GM18519 (cell line): ENCODE data around the gene CBX7.

ENCODE experiments used
- ATAC-seq: cut with Tn5 transposase; IDR thresholded peaks from one replicate; pipeline ENCODE4 v1.9.1; 2021; ENCODE audit warnings: mild to moderate bottlenecking, moderate library complexity; ENCODE audit not compliant: unreplicated experiment, low FRiP score

Gene CBX7

DNA sequence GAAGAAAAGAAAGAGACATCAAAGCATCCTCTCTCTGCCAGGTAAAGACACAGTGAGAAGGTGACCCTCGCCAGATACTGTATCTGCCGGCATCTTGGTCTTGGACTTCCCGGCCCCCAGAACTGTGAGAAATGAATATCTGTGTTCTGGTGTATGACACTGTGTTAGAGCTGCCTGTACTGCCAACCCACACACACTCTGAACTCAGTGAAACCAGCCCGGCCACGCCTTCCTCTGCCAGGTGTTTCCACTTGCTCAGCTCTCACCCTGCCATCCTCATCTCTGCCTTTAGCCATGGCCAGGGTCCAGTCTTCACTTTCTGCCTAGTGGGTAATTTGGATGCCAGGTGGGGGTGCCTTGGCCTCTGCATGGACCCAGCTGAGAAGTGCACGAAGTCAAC lies 24.0 kb downstream of the CBX7 start:
- ATAC-seq: no peak

DNA sequence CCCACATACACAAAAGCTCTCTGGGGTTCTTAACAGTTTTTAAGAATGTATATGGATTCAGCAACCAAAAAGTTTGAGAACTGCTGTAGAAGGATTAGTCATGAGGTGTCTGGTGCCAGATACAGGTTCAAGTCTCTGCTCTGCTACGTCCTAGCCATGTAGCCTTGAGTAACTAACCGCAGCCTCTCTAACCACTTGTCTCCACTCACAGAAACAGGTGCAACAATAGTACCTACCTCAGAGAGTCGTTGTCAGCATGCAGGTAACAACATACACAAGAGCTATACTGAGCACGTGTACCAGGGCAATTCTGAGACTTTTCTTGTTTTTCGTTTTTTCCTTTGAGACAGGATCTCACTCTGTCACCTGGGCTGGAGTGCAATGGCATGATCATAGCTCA lies 26.9 kb downstream of the CBX7 start:
- no peak for ATAC-seq

DNA sequence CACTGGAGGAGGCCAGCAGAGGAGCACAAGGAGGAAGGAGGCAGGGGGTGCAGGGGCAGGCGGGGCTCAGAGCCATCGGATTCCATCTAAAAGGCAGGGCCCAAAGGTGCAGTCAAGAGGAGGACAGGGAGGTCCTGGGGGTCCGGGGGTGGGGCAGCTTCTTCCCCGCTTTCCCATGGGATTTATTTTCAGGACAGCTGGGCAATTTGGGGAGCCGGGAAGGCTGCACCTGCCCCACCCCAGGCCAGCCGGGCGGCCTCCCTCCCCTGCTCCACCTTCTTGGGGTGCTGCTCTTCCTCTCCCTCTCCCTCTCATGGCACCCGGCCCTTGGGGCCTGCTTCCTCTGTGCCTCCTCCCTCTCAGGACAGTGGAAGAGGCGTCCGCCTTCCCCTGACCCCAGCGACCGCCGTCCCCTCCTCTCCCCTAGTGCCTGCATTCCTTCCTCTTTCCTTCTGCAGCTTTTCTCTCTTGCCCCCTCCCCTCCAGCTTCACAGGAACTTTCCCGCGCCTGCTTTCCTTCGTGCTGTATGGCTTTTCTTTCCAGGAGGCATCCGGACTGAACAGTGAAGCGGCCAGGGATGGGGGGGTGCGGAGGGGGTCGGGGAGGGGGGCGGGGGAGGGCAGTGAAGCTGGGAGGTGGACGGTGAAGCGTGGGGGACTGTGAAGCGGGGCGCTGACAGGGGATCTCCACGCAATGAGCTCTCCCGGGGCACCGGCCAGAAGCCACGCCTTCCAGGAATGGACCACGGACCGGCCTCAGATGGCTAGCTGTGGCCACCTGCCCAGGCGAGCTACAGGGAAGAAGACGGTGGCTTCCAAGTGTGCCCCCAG lies 28.5 kb downstream of the CBX7 start:
- no peak for ATAC-seq

DNA sequence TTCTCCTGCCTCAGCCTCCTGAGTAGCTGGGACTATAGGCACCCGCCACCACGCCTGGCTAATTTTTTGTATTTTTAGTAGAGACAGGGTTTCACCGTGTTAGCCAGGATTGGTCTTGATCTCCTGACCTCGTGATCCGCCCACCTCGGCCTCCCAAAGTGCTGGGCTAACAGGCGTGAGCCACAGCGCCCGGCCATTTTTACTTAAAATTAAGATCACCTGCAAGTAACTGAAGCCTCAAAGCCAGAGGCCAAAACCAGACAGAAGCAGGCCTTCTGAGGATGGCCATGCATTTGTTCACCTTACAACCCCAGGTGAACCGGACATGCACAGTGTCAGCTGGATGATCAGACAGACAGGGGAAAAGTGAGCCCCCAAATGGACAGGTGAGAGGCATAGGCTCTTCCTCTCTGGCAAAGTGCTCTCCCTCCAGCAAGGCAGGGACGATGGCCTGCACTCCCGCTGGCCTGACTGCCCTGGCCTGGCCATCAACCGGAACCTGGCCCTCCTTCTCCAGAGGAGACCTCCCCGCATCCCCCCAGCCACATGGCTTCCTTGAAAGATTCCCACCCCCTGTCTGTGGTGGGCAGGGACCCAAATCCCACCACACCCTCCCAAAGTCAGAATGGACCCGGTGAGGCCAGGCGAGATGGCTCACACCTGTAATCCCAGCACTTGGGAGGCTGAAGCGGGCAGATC lies 29.6 kb downstream of the CBX7 start:
- ATAC-seq: no peak

DNA sequence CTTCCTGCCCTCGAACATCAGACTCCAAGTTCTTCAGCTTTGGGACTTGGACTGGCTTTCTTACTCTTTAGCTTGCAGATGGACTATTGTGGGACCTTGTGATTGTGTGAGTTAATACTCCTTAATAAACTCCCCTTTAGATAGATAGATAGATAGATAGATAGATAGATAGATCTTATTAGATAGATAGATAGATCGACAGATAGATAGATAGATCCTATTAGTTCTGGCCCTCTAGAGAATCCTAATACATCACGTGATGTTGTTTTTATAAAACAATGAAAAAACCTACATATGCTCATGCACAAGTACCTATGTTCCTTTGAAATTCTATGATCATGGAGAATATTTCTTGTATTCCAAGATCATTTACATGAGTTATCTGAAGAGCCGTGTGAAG lies 31.5 kb downstream of the CBX7 start:
- no peak for ATAC-seq

DNA sequence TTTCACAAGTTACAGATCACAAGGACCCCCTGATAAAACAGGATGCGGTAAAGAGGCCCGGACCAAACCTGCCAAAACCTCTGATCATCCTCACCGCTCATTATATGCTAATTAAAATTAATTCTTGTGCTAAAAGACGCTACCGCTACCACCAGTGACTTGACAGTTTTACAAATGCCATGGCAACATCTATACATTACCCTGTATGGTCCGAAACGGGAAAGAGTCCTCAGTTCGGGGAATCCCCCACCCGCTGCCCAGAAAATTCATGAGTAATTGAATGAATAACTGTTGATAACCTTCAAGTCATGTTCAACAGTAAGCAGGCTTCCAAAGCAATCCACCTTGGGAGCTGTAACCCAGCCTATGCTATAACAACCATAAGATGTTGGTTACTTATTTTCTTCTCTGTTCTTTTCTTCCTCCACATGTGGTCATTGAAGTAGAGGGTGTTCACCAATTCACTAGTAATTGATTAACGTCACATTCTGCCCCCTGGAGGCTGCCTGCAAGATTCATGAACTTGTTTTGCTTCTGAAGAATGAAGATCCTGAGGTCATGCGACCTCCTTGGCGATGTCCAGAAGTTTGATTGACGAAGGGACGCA lies 34.8 kb downstream of the CBX7 start:
- no peak for ATAC-seq

DNA sequence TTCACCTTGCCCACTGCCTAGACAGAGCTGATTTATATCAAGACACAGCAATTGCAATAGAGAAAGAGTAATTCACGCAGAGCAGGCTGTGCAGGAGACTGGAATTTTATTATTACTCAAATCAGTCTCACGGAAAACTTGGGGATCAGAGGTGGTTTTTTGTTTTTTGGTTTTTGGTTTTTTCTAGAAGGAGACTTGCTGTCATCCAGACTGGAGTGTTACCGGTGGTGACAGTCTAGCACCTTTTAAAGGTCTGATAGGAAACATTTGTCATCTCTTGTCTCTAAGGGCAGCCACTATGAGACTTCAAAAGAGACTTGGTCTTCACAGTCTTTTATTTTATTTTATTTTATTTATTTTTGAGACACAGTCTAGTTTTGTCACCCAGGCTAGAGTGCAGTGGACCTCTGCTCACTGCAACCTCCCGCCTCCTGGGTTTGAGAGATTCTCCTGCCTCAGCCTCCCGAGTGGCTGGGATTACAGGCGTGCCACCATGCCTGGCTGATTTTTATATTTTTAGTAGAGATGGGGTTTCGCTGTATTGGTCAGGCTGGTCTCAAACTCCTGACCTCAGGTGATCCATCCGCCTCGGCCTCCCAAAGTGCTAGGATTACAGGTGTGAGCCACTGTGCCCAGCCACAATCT lies 36.4 kb downstream of the CBX7 start:
- ATAC-seq: no peak

DNA sequence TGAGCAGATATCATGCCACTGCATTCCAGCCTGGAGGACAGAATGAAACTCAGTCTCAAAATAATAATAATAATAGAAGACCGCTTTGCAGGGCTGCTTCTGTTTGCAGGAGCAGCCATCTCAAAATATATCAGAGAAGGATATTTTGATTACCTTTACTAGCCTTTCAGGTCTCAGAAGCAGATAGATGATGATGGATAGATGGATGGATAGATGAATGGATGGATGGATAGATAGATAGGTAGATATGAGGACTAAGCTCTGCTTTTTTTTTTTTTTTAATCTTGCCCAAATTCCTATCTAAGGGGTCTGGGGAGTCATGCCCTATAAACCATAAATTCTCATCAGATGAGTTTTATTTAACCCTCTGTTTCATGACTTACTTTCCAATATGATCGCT lies 36.9 kb downstream of the CBX7 start:
- ATAC-seq: no peak

DNA sequence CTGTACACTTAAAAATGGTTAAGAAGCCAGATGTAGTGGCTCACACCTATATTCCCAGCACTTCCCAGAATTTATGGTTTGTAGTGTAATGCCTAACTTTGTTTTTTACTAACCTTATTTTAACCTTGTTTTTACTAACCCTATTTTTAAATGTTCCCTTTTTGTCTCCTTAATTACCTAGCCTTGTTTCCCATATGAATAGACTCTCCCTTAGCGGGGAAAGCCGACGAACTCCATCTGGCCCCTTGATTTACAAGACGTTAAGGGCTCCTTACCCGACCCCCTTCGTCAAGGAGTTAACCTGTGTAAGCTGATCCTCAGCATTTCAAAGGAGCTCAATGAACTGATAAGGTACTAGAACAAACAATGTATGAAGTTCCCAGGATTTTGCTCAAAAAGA lies 38.4 kb downstream of the CBX7 start:
- ATAC-seq: no peak

DNA sequence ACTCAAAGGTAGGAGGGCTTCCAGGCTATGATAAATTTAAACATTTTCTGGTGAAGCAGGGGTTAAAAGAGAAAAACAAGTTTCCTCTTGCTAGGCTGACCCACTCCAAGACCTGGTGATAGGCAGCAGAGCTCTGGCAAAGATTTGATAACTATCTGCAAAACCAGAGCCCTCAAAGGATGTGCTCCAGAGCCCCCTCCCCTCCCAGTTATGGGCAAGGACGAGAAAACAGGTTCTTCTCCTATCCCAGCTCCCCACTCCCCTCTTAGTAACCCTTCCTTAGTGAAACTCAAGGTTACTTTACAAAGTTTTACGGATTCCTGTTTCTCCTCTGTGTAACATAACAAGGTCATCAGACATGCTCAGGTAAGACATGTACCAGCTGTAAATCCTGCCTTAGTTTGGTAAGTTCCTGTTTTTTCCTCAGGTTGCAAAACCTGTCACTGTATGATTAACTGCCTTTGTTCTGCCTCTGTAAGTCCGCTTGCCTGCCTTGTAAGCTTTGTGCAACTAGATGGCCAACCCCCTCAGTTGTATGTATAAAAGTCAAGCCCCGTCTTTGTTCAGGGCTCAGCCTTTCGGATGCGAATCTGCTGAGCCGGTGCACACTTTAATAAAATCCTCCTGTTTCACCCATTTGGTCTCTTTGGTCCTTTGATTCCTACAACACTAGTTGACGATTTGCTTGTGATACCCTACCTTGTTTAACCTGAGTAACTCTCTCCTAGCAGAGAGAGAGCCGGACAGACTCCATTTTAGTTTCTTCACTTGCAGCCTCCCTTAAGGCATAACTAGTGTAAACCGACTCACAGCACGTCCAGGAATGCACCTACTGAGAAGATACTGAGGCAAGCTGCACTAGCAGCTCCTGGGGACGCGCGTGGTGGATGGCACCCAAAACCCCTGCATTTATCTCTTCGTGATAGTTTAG lies 41.6 kb downstream of the CBX7 start:
- ATAC-seq: no peak

DNA sequence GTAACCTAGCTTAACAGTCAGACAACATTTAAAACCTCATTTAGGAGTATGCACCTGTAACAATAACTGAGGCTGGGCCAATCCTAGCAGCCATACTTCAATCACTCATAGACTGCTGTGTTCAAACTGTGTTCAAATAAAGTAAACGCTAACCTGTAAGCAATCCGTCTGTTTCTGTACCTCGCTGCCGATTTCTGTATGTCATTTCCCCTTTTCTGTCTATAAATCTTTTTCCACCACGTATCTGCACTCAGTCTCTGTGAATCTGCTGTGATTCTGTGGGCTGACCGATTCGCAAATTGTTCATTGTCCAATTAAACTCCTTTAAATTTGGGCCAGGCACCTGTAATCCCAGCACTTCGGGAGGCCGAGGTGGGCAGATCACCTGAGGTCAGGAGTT lies 43.1 kb downstream of the CBX7 start:
- no peak for ATAC-seq

DNA sequence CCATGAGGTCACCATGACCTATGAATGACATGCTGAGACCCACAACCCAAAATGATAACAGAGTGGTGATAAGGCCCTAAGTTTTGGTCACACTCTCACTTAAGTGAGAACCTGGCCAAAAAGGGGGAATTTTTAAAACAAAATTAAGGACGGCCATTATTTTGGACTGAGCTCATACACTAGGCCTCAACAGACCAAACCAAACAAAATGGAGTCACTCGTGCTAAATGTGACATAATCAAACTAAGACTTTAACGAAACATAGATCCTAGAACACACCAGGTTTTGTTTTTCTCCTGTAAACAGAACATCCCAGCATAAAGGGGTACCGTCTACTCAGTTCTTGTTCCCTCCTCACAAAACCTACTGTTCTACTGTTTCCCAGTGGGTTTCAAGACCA lies 44.0 kb downstream of the CBX7 start:
- no peak for ATAC-seq

DNA sequence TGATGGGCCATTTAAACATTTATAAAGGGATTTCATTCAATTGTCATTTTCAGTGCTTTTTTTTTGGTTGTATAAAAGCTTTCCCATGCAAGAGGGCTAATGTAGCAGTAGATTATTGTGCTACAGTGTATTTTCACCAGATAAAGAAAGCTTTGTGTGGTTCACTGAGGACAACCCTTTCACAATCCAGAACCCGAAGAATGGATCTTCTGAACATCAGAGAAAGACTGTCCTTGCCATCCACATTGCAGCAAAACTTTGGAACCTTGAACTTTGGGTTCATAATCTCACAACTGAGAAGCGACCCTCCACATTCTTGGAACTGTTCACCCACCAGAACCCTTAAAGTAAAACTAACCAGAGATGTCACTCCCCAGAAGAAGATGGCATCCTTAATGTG lies 46.2 kb downstream of the CBX7 start:
- no peak for ATAC-seq

DNA sequence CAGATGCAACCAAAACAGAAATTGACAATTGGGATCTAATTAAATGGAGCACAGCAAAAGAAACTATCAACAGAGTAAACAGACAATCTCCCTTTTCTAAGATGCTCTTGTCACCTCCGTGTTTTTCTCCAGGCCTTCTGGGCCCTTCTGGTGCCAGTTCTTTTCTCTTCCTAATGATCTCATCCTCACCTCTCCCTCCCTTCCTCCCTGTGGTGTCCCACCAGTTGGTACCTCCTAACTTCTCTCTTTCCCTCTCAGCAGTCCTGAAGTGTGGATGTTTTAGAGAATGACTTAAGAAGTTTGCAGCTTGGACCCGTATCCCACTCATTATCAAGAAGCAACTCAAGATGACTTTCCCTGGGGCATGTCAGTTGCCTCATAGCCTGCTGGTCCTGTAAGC lies 49.0 kb downstream of the CBX7 start:
- ATAC-seq: no peak

DNA sequence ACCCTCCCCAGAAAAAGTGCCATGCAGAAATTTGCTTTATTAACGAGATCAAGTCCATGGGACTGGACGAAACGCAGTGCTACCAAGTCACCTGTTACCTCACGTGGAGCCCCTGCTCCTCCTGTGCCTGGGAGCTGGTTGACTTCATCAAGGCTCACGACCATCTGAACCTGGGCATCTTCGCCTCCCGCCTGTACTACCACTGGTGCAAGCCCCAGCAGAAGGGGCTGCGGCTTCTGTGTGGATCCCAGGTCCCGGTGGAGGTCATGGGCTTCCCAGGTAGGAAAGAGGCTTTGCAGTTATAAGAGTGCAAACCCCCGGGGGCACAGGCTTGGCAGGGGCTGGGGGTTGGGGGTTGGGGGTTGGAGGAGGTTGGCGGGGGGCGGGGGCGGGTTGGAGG lies 51.3 kb downstream of the CBX7 start:
- ATAC-seq: no peak

DNA sequence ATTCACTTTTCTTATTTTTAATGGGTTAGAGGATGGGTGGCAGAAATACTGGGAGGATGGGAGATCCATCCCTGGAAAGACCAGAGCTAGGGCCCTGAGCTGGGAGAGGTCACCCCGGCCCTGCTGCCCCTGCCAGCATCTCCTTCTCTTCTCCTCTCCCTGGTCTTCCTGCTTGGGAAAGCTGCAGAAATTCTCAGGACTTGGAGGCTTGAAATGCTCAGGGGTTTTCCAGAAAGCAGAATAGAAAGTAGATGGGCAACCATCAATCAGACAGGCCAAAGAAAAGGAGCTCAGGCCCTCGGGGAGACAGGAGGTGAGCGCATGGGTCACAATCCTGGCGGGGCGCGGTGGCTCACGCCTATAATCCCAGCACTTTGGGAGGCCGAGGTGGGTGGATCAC lies 53.9 kb downstream of the CBX7 start:
- no peak for ATAC-seq

DNA sequence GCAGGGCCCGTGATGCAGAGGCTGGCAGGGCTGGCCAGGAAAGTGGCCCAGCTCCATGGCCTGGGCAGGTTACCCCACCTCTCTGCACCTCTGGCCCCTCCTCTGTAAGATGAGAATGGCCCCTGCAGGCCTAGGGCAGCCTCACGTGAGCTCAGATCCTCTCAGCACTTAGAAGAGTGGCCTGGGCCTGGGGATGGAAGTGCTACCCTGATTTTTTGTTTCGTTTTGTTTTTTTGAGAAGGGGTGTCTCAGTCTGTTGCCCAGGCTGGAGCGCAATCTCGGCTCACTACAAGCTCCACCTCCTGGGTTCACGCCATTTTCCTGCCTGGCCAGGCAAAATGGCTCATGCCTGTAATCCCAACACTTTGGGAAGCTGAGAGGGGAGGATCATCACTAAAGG lies 54.5 kb downstream of the CBX7 start:
- no peak for ATAC-seq

DNA sequence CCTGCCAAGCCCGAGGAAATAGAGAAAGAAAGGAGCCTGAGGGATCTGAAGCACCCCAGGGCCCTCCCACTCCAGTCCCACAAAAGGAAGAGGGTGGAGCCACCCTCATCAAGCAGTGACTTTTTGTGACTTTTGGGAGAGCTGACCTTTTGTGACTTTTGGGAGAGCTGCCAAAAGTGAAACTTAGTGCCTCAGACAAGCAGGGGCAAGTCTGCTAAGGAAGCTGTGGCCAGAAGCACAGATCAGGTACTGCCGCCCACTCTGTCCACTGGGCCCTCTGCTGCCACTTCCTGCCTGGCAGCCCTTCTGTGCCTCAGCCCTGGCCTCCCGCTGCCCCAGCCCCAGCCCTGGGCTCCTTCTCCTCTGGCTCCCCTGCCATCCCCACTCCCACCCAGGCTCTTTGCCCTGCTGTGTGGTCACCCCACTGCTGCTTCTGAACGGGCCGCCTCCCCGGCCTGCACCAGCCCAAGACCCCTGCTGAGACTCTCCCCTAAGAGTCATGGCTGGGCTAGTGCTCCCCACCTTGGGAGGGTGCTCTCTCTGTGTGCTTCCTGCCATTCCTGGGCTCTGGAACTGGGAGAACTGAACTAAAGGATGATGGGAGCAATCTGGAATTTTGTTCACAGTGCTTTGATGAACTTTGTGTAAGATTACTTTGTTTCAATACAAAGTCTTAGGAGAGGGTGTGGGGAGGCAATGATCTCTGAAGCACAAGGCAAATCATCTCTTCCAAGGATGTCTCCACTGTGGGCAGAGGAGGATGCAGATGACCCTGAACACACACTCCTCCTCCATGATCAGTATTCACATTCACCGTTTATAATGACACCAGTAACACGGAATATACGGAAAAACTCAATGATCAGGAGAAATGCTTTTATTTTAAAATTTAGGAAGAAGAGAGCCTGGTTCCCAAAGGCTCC lies 55.1 kb downstream of the CBX7 start, which contains the start of gene APOBEC3H:
APOBEC3H (plus strand) TSS at position 147 of the 923 bp plus-strand sequence. CDS start 3,035 bp downstream, outside the sequence.
- ATAC-seq: no peak

DNA sequence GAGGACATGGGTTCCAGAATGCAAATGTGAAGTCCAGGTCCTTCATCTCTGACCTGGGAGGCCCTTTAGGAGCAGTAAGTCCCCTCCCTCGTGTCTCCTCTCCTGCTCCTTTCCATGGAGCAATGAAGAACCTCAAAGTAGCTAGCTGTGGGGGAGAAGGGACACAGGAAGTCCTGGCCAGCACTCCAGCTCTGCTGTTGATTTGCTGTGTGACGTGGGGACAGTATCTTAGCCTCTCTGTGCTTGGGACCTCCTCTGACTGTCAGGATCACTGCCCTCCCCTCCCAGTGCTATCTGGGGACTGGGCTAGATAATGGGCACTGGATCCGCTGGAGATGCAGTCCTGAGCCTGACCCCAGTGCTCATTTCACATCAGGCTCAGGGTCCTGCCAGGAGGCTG lies 56.5 kb downstream of the CBX7 start:
- no peak for ATAC-seq
